Measurements from ENCODE around the gene DCTN2.
"Not testable (repeated sequence)": the region's sequence is repeated elsewhere in the genome, so short reads cannot be mapped to it uniquely, and the experiment has no call there.

GRCh38 chr12:57570438-57570837 lies 23.4 kb upstream of the DCTN2 start:
- TF ChIP-seq EP300 (conservative IDR thresholded peaks at IDR 0.05; ENCODE audit: poor library complexity, severe bottlenecking); EZH2 (IDR thresholded peaks at IDR 0.05; ENCODE audit: borderline replicate concordance, insufficient read depth, low read length, poor library complexity, severe bottlenecking); POLR2AphosphoS5 (IDR thresholded peaks at IDR 0.05); SMC3 (conservative IDR thresholded peaks at IDR 0.05; ENCODE audit: poor library complexity); MXI1 (conservative IDR thresholded peaks at IDR 0.05; ENCODE audit: poor library complexity, severe bottlenecking); REST (IDR thresholded peaks at IDR 0.05; ENCODE audit: borderline replicate concordance); RAD21 (conservative IDR thresholded peaks at IDR 0.05); TAF1 (IDR thresholded peaks at IDR 0.05; ENCODE audit: low read depth): not testable (repeated sequence)
- TF ChIP-seq, protein P1, sequence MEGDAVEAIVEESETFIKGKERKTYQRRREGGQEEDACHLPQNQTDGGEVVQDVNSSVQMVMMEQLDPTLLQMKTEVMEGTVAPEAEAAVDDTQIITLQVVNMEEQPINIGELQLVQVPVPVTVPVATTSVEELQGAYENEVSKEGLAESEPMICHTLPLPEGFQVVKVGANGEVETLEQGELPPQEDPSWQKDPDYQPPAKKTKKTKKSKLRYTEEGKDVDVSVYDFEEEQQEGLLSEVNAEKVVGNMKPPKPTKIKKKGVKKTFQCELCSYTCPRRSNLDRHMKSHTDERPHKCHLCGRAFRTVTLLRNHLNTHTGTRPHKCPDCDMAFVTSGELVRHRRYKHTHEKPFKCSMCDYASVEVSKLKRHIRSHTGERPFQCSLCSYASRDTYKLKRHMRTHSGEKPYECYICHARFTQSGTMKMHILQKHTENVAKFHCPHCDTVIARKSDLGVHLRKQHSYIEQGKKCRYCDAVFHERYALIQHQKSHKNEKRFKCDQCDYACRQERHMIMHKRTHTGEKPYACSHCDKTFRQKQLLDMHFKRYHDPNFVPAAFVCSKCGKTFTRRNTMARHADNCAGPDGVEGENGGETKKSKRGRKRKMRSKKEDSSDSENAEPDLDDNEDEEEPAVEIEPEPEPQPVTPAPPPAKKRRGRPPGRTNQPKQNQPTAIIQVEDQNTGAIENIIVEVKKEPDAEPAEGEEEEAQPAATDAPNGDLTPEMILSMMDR (IDR thresholded peaks at IDR 0.05; ENCODE audit: poor library complexity, severe bottlenecking) = not testable (repeated sequence)

All from neural cell (in vitro differentiated cells).